Measurements from ENCODE around the gene FTO. TPM values are rescaled to one million over a fixed set of nuclear protein-coding genes. Genes with fewer than 3 reads are reported as not detected.

FTO gene
- total RNA-seq, 2 donors from 2014 or later, result 72.7 to 73.6 TPM

- intact Hi-C loops (cut with DNase I), result no loop called here
- TF ChIP-seq CTCF (IDR thresholded peaks at IDR 0.05) (no peak), POLR2AphosphoS5 (IDR thresholded peaks at IDR 0.05) (no peak), POLR2A (IDR thresholded peaks at IDR 0.05) (no peak)
- DNase-seq (ENCODE audit: low spot score), result no peak
Observed at GRCh38 chr16:54051821-54052220, 347.9 kb downstream of the FTO start.

GRCh38 chr16:54052271-54052670, 348.3 kb downstream of the FTO start:
- no peaks in the 10 kb centered on the region for H3K4me1 ChIP-seq (replicated peaks)
- H3K9me3 ChIP-seq, result no peaks in the 10 kb centered on the region
- 78% methylated on average over 5 of the region's 5 CpGs for WGBS
- no peak for DNase-seq (ENCODE audit: low spot score)
- no peaks in the 10 kb centered on the region for H3K36me3 ChIP-seq
- no peaks in the 10 kb centered on the region for H3K27me3 ChIP-seq (replicated peaks; ENCODE audit: insufficient read depth)
- intact Hi-C loops (cut with DNase I), result no loop called here
- H3K4me3 ChIP-seq, result no peak overlapping the region
- TF ChIP-seq CTCF (IDR thresholded peaks at IDR 0.05) (no peak), POLR2AphosphoS5 (IDR thresholded peaks at IDR 0.05) (no peak), POLR2A (IDR thresholded peaks at IDR 0.05) (no peak)
- no peak overlapping the region for H3K27ac ChIP-seq

More at GRCh38 chr16:54051821-54052220, 347.9 kb downstream of the FTO start:
- Histone ChIP-seq H3K4me3 (no peak overlapping the region), H3K27me3 (replicated peaks; ENCODE audit: insufficient read depth) (no peaks in the 10 kb centered on the region), H3K36me3 (no peaks in the 10 kb centered on the region), H3K27ac (no peak overlapping the region), H3K4me1 (replicated peaks) (no peaks in the 10 kb centered on the region), H3K9me3 (no peaks in the 10 kb centered on the region)
- WGBS, result 51% methylated on average over 5 of the region's 5 CpGs

- TF ChIP-seq POLR2A (IDR thresholded peaks at IDR 0.05) (no peak), POLR2AphosphoS5 (IDR thresholded peaks at IDR 0.05) (no peak), CTCF (IDR thresholded peaks at IDR 0.05) (no peak)
- no peaks in the 10 kb centered on the region for H3K4me1 ChIP-seq (replicated peaks)
- H3K9me3 ChIP-seq, result no peaks in the 10 kb centered on the region
- no peak for DNase-seq (ENCODE audit: low spot score)
- no peaks in the 10 kb centered on the region for H3K36me3 ChIP-seq
- WGBS, result 96% methylated on average over 16 of the region's 16 CpGs
- H3K27me3 ChIP-seq (replicated peaks; ENCODE audit: insufficient read depth), result no peaks in the 10 kb centered on the region
- no peak overlapping the region for H3K4me3 ChIP-seq
- intact Hi-C loops (cut with DNase I), result no loop called here
- no peak overlapping the region for H3K27ac ChIP-seq
Observed at GRCh38 chr16:54053891-54054820, 350.2 kb downstream of the FTO start.

GRCh38 chr16:54055191-54055590, 351.2 kb downstream of the FTO start:
- DNase-seq (ENCODE audit: low spot score), result no peak
- H3K27me3 ChIP-seq (replicated peaks; ENCODE audit: insufficient read depth), result no peaks in the 10 kb centered on the region
- TF ChIP-seq POLR2A (IDR thresholded peaks at IDR 0.05) (no peak), CTCF (IDR thresholded peaks at IDR 0.05) (no peak), POLR2AphosphoS5 (IDR thresholded peaks at IDR 0.05) (no peak)
- H3K27ac ChIP-seq, result no peak overlapping the region
- 77% methylated on average over 4 of the region's 4 CpGs for WGBS
- no peaks in the 10 kb centered on the region for H3K9me3 ChIP-seq
- H3K4me3 ChIP-seq, result no peak overlapping the region
- no peaks in the 10 kb centered on the region for H3K36me3 ChIP-seq
- intact Hi-C loops (cut with DNase I), result no loop called here
- no peaks in the 10 kb centered on the region for H3K4me1 ChIP-seq (replicated peaks)

GRCh38 chr16:54055864-54056263, 351.9 kb downstream of the FTO start:
- WGBS, result 84% methylated on average over 3 of the region's 3 CpGs
- no peak overlapping the region for H3K27ac ChIP-seq

More at GRCh38 chr16:54055864-54056263, 351.9 kb downstream of the FTO start:
- DNase-seq (ENCODE audit: low spot score), result no peak
- Histone ChIP-seq H3K9me3 (no peaks in the 10 kb centered on the region), H3K27me3 (replicated peaks; ENCODE audit: insufficient read depth) (no peaks in the 10 kb centered on the region), H3K4me3 (no peak overlapping the region), H3K4me1 (replicated peaks) (no peaks in the 10 kb centered on the region), H3K36me3 (no peaks in the 10 kb centered on the region)
- TF ChIP-seq CTCF (IDR thresholded peaks at IDR 0.05) (no peak), POLR2A (IDR thresholded peaks at IDR 0.05) (no peak), POLR2AphosphoS5 (IDR thresholded peaks at IDR 0.05) (no peak)
- intact Hi-C loops (cut with DNase I), result no loop called here

Measured in prostate gland (tissue), 2 donors.